HG02588 (cell line): Measurements from ENCODE around the gene SLC16A7.

Experiments used
- ATAC-seq: cut with Tn5 transposase; IDR thresholded peaks from one replicate; pipeline ENCODE4 v1.9.1; 2021; ENCODE audit warnings: mild to moderate bottlenecking, moderate library complexity; ENCODE audit not compliant: unreplicated experiment

The SLC16A7 gene

DNA sequence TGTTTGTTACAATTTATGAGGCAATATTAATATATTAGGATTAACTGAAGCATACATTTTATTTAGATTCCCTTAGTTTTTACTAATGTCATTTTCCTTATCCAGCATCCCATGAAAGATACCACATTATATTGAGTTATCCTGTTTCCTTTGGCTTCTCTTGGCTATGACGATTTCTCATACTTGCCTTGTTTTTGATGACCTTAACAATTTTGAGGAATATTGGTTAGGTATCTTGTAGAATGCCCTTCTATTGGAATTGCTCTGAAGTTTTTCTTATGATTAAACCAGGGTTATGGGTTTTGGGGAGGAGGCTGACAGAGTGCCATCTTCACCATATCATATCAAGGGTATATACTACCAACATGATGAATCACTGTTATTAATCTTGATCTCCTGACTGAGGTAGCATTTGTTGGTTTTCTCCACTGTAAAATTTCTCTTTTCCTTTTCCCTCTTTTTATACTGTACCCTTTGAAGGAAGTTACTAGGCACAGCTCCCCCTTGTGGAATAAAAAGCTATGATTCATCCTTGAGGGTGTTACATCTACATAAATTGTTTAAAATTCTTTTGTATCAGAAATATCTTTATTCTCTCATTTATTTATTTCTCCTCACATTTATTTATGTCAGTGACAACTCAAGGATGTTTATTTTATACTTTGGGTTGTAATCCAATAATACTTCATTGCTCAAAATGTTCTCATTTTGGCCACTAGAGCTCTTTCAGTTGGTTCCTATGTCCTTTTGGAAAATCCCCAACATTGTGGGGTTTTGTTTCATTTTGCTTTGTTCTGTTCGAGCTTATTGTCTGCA, 239.0 kb downstream of the SLC16A7 start:
- ATAC-seq: peak; percentile 62
